GM12872 (cell line): Measurements from ENCODE around the gene PPP2R3A.

Source experiments
- TF ChIP-seq, protein P1 (sequence below): IDR thresholded peaks from 3 replicates; pipeline ENCODE4 v1.5.1; 2011; ENCODE audit warnings: low read depth, mild to moderate bottlenecking, low read length, moderate library complexity; ENCODE audit not compliant: insufficient read depth

PPP2R3A gene

GRCh38 chr3:136162322-136162721 lies 196.8 kb downstream of the PPP2R3A start:
- TF ChIP-seq, protein P1, sequence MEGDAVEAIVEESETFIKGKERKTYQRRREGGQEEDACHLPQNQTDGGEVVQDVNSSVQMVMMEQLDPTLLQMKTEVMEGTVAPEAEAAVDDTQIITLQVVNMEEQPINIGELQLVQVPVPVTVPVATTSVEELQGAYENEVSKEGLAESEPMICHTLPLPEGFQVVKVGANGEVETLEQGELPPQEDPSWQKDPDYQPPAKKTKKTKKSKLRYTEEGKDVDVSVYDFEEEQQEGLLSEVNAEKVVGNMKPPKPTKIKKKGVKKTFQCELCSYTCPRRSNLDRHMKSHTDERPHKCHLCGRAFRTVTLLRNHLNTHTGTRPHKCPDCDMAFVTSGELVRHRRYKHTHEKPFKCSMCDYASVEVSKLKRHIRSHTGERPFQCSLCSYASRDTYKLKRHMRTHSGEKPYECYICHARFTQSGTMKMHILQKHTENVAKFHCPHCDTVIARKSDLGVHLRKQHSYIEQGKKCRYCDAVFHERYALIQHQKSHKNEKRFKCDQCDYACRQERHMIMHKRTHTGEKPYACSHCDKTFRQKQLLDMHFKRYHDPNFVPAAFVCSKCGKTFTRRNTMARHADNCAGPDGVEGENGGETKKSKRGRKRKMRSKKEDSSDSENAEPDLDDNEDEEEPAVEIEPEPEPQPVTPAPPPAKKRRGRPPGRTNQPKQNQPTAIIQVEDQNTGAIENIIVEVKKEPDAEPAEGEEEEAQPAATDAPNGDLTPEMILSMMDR, result no peak

GRCh38 chr3:136166507-136166906 lies 201.0 kb downstream of the PPP2R3A start:
- TF ChIP-seq, protein P1, result no peak

- TF ChIP-seq, protein P1, result no peak
These were observed 205.6 kb downstream of the PPP2R3A start for GRCh38 chr3:136171097-136171542.

DNA sequence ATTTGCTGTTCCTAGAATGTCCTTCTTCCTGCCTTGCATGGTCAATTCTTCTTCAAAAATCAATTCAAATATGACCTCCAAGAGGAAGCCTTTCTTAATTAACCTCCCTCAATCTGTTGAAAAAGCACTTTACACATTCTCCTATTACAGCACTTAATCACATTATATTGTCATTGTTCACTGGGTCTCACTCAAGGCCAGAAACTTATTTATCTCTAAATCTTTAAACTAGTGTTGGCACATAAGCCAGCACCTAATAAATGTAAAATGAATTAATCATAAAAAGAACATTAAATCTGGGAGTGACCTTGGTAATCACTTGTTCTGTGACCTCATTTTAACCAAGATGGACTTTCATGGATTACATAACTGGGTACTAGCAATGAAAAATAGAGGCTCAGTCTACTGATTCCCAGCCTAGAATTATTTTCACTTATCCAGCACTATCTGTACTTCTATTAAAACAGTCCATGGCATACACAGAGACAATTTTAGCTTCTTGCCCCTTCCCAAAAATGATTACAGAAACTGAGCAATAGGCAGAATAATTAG lies 208.5 kb downstream of the PPP2R3A start:
- TF ChIP-seq, protein P1, result no peak

GRCh38 chr3:136177876-136178275 lies 212.3 kb downstream of the PPP2R3A start:
- TF ChIP-seq, protein P1, result no peak

GRCh38 chr3:136181741-136182140 lies 216.2 kb downstream of the PPP2R3A start:
- TF ChIP-seq, protein P1, result no peak

DNA sequence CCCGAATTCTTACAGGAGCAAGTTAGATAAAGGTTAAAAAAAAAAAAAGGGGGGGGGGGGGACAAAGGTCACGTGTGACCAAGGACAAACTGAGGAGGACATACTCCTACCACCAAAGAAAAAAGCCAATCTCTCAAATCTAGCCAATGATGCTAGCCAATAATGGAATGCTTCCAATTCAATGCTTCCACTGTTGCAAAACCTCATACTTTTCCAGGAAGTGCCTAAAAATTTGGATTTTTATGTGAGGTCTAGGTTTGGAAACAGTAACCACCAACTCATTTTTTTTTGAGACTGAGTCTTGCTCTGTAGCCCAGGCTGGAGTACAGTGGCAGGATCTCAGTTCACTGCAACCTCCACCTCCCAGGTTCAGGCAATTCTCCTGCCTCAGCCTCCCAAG lies 219.2 kb downstream of the PPP2R3A start:
- TF ChIP-seq, protein P1, result no peak
